ENCODE data around the gene PANK2.
A peak's percentile ranks its signal among the peaks of the same experiment; 100 is the strongest.

The PANK2 gene

GRCh38 chr20:3924304-3925112, 35.3 kb downstream of the PANK2 start:
- peak overlapping the region; percentile 45 for H3K27ac Mint-ChIP-seq
- H3K36me3 Mint-ChIP-seq (ENCODE audit: low read depth) = peaks cover 40% of the 10 kb centered on the region
- H3K4me3 Mint-ChIP-seq = no peak overlapping the region
- H3K27me3 Mint-ChIP-seq (ENCODE audit: low read depth) = no peaks in the 10 kb centered on the region
- peaks cover 31% of the 10 kb centered on the region for H3K4me1 Mint-ChIP-seq (ENCODE audit: low read depth)
- H3K9me3 Mint-ChIP-seq = no peaks in the 10 kb centered on the region

DNA sequence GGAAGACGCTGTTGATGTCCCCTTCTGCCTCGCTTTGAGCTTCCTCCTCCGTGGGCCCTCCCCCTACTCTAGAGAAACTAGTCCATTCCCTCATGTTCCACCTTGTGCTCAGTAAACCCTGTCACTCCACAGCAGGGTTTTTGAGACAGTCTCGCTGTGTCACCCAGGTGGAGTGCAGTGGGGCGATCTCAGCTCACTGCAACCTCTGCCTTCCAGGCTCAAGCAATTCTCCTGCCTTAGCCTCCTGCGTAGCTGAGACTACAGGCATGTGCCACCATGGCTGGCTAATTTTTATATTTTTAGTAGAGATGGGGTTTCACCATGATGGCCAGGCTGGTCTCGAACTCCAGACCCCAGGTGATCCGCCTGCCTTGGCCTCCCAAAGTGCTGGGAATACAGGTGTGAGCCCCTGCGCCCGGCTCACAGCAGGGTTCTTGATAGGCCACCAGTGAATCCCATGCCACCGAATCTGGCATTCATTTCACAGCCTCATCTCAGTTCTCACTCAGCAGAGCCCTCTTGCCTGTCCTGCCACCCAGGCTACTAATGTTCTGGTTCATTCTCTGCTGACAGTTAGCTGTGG, 36.0 kb downstream of the PANK2 start:
- Mint-ChIP-seq H3K27ac (peak overlapping the region; percentile 45), H3K9me3 (no peaks in the 10 kb centered on the region), H3K27me3 (ENCODE audit: low read depth) (no peaks in the 10 kb centered on the region), H3K4me1 (ENCODE audit: low read depth) (peaks cover 33% of the 10 kb centered on the region), H3K4me3 (no peak overlapping the region), H3K36me3 (ENCODE audit: low read depth) (peaks cover 39% of the 10 kb centered on the region)

DNA sequence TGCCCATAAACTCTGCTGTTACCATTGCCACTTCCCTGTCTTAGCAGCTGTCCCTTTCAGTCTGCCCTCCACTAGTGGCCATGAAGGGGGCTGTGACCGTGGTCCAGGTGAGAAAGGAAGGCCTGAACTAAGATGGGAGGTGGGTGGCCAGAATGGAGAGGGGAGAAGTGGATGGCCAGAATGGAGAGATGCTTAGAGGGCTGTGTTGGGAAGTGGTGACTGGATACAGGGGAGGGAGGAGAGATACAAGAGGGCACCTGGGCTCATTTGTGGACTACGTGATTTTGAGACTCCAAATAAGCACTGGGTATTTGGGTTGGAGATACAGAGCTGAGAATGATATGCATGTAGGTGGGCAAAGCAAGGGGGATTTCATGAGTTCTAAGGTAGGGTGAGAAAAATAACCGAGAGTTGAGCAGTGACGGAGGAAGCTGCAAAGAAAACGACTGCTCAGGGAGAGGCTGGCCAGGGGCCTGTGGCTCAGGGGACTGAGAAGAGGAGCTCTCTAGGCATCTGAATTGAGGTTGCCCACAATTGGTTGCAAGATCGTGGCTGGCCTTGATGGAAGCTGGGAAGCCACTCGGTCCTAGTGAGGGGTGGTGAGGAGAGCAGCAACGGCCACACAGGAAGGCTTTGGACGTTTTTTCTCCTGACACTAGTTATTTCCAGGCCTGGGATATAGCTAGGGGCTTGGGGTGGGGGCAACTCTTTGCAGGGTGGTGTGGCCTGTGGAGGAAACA, 36.9 kb downstream of the PANK2 start:
- Mint-ChIP-seq H3K4me3 (no peak overlapping the region), H3K4me1 (ENCODE audit: low read depth) (peaks cover 33% of the 10 kb centered on the region), H3K9me3 (no peaks in the 10 kb centered on the region), H3K27ac (no peak overlapping the region), H3K27me3 (ENCODE audit: low read depth) (no peaks in the 10 kb centered on the region), H3K36me3 (ENCODE audit: low read depth) (peaks cover 38% of the 10 kb centered on the region)

GRCh38 chr20:3927486-3928291, 38.5 kb downstream of the PANK2 start:
- peaks cover 32% of the 10 kb centered on the region for H3K4me1 Mint-ChIP-seq (ENCODE audit: low read depth)
- H3K27me3 Mint-ChIP-seq (ENCODE audit: low read depth) = no peaks in the 10 kb centered on the region
- peak overlapping the region; percentile 16 for H3K27ac Mint-ChIP-seq
- H3K9me3 Mint-ChIP-seq = no peaks in the 10 kb centered on the region
- H3K36me3 Mint-ChIP-seq (ENCODE audit: low read depth) = peaks cover 32% of the 10 kb centered on the region
- no peak overlapping the region for H3K4me3 Mint-ChIP-seq

DNA sequence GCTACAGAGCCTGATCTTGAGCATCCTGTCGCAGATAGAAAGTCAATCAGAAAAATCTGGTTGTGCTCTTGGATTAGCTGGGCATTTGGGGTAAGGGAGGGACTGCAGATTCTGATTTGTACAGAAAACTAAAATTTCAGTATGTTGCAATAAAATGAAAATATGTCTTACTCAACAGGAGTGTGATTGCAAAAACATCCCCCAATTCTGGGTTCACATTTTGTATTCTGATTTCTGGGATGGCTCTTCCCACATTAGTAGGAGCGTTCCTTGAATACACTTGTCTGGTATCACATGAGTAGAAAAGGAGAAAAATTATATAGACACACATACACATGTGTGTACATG, 40.5 kb downstream of the PANK2 start:
- peaks cover 28% of the 10 kb centered on the region for H3K36me3 Mint-ChIP-seq (ENCODE audit: low read depth)
- H3K27ac Mint-ChIP-seq = peak overlapping the region; percentile 38
- H3K27me3 Mint-ChIP-seq (ENCODE audit: low read depth) = no peaks in the 10 kb centered on the region
- no peak overlapping the region for H3K4me3 Mint-ChIP-seq
- peaks cover 32% of the 10 kb centered on the region for H3K4me1 Mint-ChIP-seq (ENCODE audit: low read depth)
- no peaks in the 10 kb centered on the region for H3K9me3 Mint-ChIP-seq

DNA sequence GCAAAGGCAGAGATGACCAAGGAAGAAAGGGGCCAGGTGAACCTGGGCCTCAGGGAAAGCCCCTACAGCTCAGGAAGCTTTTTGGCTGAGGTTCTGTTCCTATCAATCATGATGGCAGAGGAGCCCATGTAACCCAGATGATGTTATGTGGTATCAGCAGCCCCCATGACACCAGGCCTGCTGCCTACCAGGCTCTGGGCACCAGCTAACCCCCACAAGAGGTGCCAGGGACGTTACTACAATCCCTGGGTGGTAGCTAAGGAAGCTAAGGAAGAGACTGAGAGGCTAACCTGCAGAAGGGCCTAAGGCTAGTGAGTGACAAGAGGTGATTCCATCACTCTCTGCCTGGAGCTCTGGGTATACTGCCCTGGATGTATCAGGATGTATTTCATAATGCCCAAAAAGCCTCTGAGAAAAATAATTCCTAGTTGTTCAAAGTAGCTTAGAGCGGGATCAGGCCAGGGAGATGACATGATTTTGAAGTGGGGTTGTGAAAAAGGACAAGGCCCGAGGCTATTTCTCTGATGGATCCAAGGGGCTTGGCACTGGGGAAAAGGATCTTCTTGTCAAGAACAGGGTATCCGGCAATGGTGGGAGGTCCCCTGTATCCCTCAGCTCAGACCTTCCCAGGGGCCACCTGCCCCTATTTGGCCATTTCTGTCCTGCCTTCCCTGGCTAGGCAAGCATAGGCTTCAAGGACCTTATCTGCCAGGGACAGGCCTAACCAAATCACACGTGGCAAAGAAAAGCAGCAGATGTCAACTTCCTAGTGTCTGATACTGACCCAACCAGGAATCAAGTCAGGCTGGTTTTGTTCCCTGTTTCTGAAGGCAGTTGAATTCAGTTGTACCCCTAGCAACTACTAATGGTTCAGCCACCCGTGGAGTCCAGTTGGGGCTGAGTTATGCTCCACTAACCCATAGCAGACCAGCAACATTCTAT, 41.3 kb downstream of the PANK2 start:
- Mint-ChIP-seq H3K27me3 (ENCODE audit: low read depth) (no peaks in the 10 kb centered on the region), H3K9me3 (no peaks in the 10 kb centered on the region), H3K4me3 (no peak overlapping the region), H3K4me1 (ENCODE audit: low read depth) (peaks cover 30% of the 10 kb centered on the region), H3K36me3 (ENCODE audit: low read depth) (peaks cover 25% of the 10 kb centered on the region), H3K27ac (peak overlapping the region; percentile 38)

- Mint-ChIP-seq H3K27ac (no peak overlapping the region), H3K4me3 (no peak overlapping the region), H3K36me3 (ENCODE audit: low read depth) (peaks cover 20% of the 10 kb centered on the region), H3K4me1 (ENCODE audit: low read depth) (peaks cover 25% of the 10 kb centered on the region), H3K27me3 (ENCODE audit: low read depth) (no peaks in the 10 kb centered on the region), H3K9me3 (no peaks in the 10 kb centered on the region)
Measured at GRCh38 chr20:3931664-3932063, 42.5 kb downstream of the PANK2 start.

DNA sequence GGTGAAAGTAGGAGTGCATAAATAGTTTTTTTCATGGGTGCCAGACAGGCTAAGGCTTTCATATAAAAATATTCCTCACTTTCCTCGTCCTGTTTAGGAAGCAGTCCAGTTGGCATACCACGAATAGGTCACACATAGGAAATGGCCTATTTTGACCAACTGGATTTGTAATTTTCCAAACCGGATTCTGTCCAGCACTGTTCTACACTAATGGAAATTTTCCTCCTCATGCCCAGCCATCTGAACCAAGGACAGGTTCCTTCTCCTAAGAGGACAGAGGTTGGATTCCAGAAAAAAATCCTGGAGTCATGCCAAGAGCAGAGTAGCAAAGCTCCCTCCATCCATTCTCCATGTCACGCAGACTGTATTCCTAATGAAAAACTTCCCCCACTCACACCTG, 43.1 kb downstream of the PANK2 start:
- no peaks in the 10 kb centered on the region for H3K27me3 Mint-ChIP-seq (ENCODE audit: low read depth)
- H3K9me3 Mint-ChIP-seq = no peaks in the 10 kb centered on the region
- peak overlapping the region; percentile 36 for H3K27ac Mint-ChIP-seq
- peaks cover 16% of the 10 kb centered on the region for H3K36me3 Mint-ChIP-seq (ENCODE audit: low read depth)
- peak overlapping the region; percentile 31 for H3K4me3 Mint-ChIP-seq
- peaks cover 23% of the 10 kb centered on the region for H3K4me1 Mint-ChIP-seq (ENCODE audit: low read depth)

DNA sequence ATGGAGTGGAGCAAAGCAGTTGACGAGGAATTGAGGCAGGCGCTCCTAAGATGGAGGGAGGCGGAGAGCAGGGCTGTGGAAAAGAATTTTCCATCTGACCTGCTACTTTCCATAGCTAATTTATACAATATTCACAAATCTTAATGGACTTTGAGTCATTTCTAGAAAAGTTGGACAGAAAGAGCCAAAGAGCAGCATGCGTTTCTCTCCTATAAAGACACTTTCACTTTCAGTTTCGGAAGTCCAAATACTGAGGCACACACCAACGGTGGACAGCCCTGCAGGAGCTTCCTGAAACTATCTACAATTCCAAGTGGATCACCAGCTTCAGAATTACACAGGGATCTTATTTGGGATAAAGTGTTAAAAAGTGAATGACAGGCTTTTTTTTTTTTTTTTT, 43.5 kb downstream of the PANK2 start:
- Mint-ChIP-seq H3K27me3 (ENCODE audit: low read depth) (no peaks in the 10 kb centered on the region), H3K4me1 (ENCODE audit: low read depth) (peaks cover 23% of the 10 kb centered on the region), H3K27ac (peak overlapping the region; percentile 75), H3K4me3 (peak overlapping the region; percentile 31), H3K9me3 (no peaks in the 10 kb centered on the region), H3K36me3 (ENCODE audit: low read depth) (peaks cover 19% of the 10 kb centered on the region)

- H3K27ac Mint-ChIP-seq = peak overlapping the region; percentile 75
- H3K9me3 Mint-ChIP-seq = peaks cover 3% of the 10 kb centered on the region
- peaks cover 18% of the 10 kb centered on the region for H3K4me1 Mint-ChIP-seq (ENCODE audit: low read depth)
- H3K4me3 Mint-ChIP-seq = no peak overlapping the region
- no peaks in the 10 kb centered on the region for H3K27me3 Mint-ChIP-seq (ENCODE audit: low read depth)
- H3K36me3 Mint-ChIP-seq (ENCODE audit: low read depth) = peaks cover 18% of the 10 kb centered on the region
Measured at GRCh38 chr20:3933218-3933617, 44.0 kb downstream of the PANK2 start.

DNA sequence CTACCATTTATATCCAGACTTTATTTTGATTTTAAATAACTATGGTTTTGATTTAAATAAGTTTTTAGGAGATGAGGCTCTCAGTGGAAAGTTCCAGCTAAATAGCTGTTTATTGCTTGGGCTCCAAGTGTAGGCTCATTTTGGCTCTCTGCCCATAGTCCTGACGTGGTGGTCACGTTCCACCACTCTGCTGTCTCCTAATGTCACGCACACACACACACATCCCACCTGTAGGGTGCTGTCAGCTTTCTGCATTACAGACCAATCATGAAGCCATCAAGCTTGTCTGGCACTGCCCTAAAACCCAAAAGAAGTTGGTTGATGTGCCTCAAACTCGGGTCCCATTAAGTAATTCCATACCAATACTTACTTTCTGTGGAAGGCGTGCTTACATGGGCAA, 45.4 kb downstream of the PANK2 start:
- no peak overlapping the region for H3K27ac Mint-ChIP-seq
- peaks cover 28% of the 10 kb centered on the region for H3K36me3 Mint-ChIP-seq (ENCODE audit: low read depth)
- H3K4me3 Mint-ChIP-seq = no peak overlapping the region
- H3K9me3 Mint-ChIP-seq = peaks cover 12% of the 10 kb centered on the region
- no peaks in the 10 kb centered on the region for H3K27me3 Mint-ChIP-seq (ENCODE audit: low read depth)
- H3K4me1 Mint-ChIP-seq (ENCODE audit: low read depth) = peaks cover 18% of the 10 kb centered on the region

GRCh38 chr20:3935295-3935955, 46.2 kb downstream of the PANK2 start:
- Mint-ChIP-seq H3K27ac (no peak overlapping the region), H3K4me3 (no peak overlapping the region)

DNA sequence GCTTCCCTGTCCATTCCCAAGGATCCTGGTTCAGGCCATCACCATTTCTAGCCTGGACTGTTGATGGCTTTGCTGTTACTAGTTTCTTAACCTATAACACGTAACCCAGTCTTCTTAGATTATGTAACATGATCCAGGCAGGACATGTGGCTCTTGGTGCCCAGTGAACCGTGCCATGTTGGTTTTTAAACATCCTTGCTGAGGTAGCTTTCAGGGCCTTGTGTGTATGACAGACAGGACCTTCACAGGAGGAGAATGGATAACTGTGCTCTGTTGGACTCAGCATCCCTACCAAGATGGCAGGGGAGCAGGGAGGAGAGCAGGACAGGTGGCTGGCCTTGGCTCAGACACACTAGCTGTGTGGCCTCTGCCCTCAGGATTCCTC, 46.8 kb downstream of the PANK2 start:
- H3K27me3 Mint-ChIP-seq (ENCODE audit: low read depth) = no peaks in the 10 kb centered on the region
- no peak overlapping the region for H3K27ac Mint-ChIP-seq
- peaks cover 15% of the 10 kb centered on the region for H3K9me3 Mint-ChIP-seq
- peaks cover 15% of the 10 kb centered on the region for H3K4me1 Mint-ChIP-seq (ENCODE audit: low read depth)
- H3K4me3 Mint-ChIP-seq = no peak overlapping the region
- H3K36me3 Mint-ChIP-seq (ENCODE audit: low read depth) = peaks cover 39% of the 10 kb centered on the region

More at GRCh38 chr20:3935295-3935955, 46.2 kb downstream of the PANK2 start:
- Mint-ChIP-seq H3K27me3 (ENCODE audit: low read depth) (no peaks in the 10 kb centered on the region), H3K36me3 (ENCODE audit: low read depth) (peaks cover 35% of the 10 kb centered on the region), H3K9me3 (peaks cover 13% of the 10 kb centered on the region), H3K4me1 (ENCODE audit: low read depth) (peaks cover 15% of the 10 kb centered on the region)
